ENCODE measurements around the gene GNB3. TPM values are rescaled to one million over a fixed set of nuclear protein-coding genes. Genes with fewer than 3 reads are reported as not detected.

Gene GNB3
- total and polyA plus RNA-seq, 4 donors: under 0.01 to 0.12 TPM; not detected in 2

DNA sequence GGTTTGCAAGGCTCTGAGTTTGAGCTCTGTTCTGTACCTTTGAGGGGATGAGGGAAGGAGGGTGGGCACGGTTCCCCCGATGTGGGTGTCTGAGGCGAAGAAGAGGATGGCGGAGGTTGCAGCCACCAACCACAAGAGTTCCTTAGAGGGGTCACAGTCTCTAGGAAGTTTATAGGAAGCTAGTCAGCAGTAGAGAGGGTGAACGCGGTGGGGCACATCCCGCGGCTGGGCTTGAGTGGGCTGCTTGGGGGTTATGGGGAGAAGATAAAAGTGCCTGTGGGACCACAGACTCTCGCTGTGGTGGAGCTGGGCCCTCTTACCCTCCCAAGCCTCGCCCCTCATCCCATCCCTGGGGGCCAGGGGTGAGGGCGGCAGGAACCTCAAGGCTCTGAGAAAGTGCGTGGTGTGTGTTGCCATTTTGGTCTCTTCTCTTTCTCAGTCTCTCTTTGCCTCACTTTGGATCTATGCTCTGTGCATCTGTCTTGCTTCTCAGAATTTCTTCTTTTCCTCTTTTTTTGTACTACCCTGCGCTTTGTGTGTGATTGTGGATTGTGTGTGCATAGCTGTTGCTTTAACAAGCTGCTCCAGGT is 48.7 kb upstream of the GNB3 start:
- H3K27ac ChIP-seq (ENCODE audit: low read depth in 1 of 2, low read length in 2 of 2): peak overlapping the region in 1 of 2 donors; percentile 29
- peaks cover 0 to 15% (median 3%) of the 10 kb centered on the region in 4 donors for H3K4me1 ChIP-seq (ENCODE audit: control insufficient read depth in 4 of 4, insufficient read depth in 4 of 4, low read length in 3 of 4)
- TF ChIP-seq, protein P1, sequence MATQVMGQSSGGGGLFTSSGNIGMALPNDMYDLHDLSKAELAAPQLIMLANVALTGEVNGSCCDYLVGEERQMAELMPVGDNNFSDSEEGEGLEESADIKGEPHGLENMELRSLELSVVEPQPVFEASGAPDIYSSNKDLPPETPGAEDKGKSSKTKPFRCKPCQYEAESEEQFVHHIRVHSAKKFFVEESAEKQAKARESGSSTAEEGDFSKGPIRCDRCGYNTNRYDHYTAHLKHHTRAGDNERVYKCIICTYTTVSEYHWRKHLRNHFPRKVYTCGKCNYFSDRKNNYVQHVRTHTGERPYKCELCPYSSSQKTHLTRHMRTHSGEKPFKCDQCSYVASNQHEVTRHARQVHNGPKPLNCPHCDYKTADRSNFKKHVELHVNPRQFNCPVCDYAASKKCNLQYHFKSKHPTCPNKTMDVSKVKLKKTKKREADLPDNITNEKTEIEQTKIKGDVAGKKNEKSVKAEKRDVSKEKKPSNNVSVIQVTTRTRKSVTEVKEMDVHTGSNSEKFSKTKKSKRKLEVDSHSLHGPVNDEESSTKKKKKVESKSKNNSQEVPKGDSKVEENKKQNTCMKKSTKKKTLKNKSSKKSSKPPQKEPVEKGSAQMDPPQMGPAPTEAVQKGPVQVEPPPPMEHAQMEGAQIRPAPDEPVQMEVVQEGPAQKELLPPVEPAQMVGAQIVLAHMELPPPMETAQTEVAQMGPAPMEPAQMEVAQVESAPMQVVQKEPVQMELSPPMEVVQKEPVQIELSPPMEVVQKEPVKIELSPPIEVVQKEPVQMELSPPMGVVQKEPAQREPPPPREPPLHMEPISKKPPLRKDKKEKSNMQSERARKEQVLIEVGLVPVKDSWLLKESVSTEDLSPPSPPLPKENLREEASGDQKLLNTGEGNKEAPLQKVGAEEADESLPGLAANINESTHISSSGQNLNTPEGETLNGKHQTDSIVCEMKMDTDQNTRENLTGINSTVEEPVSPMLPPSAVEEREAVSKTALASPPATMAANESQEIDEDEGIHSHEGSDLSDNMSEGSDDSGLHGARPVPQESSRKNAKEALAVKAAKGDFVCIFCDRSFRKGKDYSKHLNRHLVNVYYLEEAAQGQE (IDR thresholded peaks at IDR 0.05): no peak
- no peak for TF ChIP-seq YY1 (IDR thresholded peaks at IDR 0.05)
- TF ChIP-seq NR2F2 (IDR thresholded peaks at IDR 0.05): no peak
- no peak for TF ChIP-seq FOXA2 (IDR thresholded peaks at IDR 0.05)
- no peak for TF ChIP-seq EGR1 (IDR thresholded peaks at IDR 0.05; ENCODE audit: low read depth in 2 of 2)
- TF ChIP-seq HNF4A (conservative IDR thresholded peaks at IDR 0.05): no peak
- no peak for TF ChIP-seq JUND (IDR thresholded peaks at IDR 0.05)
- TF ChIP-seq SP1 (IDR thresholded peaks at IDR 0.05): no peak
- TF ChIP-seq, protein P2, sequence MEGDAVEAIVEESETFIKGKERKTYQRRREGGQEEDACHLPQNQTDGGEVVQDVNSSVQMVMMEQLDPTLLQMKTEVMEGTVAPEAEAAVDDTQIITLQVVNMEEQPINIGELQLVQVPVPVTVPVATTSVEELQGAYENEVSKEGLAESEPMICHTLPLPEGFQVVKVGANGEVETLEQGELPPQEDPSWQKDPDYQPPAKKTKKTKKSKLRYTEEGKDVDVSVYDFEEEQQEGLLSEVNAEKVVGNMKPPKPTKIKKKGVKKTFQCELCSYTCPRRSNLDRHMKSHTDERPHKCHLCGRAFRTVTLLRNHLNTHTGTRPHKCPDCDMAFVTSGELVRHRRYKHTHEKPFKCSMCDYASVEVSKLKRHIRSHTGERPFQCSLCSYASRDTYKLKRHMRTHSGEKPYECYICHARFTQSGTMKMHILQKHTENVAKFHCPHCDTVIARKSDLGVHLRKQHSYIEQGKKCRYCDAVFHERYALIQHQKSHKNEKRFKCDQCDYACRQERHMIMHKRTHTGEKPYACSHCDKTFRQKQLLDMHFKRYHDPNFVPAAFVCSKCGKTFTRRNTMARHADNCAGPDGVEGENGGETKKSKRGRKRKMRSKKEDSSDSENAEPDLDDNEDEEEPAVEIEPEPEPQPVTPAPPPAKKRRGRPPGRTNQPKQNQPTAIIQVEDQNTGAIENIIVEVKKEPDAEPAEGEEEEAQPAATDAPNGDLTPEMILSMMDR (IDR thresholded peaks at IDR 0.05; ENCODE audit: low read depth, low read length, missing input control): no peak
- TF ChIP-seq FOXA1 (IDR thresholded peaks at IDR 0.05): no peak
- TF ChIP-seq, protein P3, sequence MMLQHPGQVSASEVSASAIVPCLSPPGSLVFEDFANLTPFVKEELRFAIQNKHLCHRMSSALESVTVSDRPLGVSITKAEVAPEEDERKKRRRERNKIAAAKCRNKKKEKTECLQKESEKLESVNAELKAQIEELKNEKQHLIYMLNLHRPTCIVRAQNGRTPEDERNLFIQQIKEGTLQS (IDR thresholded peaks at IDR 0.05): no peak
- TF ChIP-seq TAF1 (conservative IDR thresholded peaks at IDR 0.05): no peak
- no peak for TF ChIP-seq RAD21 (IDR thresholded peaks at IDR 0.05)
- TF ChIP-seq, protein P4, sequence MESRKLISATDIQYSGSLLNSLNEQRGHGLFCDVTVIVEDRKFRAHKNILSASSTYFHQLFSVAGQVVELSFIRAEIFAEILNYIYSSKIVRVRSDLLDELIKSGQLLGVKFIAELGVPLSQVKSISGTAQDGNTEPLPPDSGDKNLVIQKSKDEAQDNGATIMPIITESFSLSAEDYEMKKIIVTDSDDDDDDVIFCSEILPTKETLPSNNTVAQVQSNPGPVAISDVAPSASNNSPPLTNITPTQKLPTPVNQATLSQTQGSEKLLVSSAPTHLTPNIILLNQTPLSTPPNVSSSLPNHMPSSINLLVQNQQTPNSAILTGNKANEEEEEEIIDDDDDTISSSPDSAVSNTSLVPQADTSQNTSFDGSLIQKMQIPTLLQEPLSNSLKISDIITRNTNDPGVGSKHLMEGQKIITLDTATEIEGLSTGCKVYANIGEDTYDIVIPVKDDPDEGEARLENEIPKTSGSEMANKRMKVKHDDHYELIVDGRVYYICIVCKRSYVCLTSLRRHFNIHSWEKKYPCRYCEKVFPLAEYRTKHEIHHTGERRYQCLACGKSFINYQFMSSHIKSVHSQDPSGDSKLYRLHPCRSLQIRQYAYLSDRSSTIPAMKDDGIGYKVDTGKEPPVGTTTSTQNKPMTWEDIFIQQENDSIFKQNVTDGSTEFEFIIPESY (IDR thresholded peaks at IDR 0.05): no peak
- no peak for TF ChIP-seq RXRA (IDR thresholded peaks at IDR 0.05)
- no peak for TF ChIP-seq GABPA (IDR thresholded peaks at IDR 0.05 in 1 of 2, conservative IDR thresholded peaks at IDR 0.05 in 1 of 2)
- TF ChIP-seq, protein P5, sequence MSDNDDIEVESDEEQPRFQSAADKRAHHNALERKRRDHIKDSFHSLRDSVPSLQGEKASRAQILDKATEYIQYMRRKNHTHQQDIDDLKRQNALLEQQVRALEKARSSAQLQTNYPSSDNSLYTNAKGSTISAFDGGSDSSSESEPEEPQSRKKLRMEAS (IDR thresholded peaks at IDR 0.05): no peak
- TF ChIP-seq HNF4G (IDR thresholded peaks at IDR 0.05): no peak

More for the DNA sequence above, 48.7 kb upstream of the GNB3 start:
- H3K4me3 ChIP-seq (ENCODE audit: low read depth in 1 of 3, low read length in 3 of 3): peak overlapping the region in 1 of 3 donors; percentile 12
- H3K36me3 ChIP-seq (ENCODE audit: control insufficient read depth in 4 of 4, insufficient read depth in 3 of 4, low read depth in 1 of 4, low read length in 3 of 4): no peaks in the 10 kb centered on the region
- peak overlapping the region in 1 of 2 donors; percentile 51 for H3K9ac ChIP-seq (ENCODE audit: low read depth in 1 of 2, low read length in 2 of 2)
- WGBS: 73% methylated on average over 13 of the region's 13 CpGs
- no peaks in the 10 kb centered on the region for H3K9me3 ChIP-seq (ENCODE audit: control insufficient read depth in 4 of 4, low read length in 3 of 4)
- DNase-seq (ENCODE audit: low spot score): no peak
- H3K27me3 ChIP-seq (ENCODE audit: control insufficient read depth in 4 of 4, insufficient read depth in 4 of 4, low read length in 3 of 4): no peaks in the 10 kb centered on the region
